BLaER1 (cell line): ENCODE results near the gene TRAF3IP3.

Experiments
- H3K27ac ChIP-seq: shearing (Covaris generic); formaldehyde crosslinking; 2 replicates; pipeline ENCODE4 v1.8.1; 2022
- H3K27me3 ChIP-seq: shearing (Covaris generic); formaldehyde crosslinking; 2 replicates; pipeline ENCODE4 v1.8.1; 2022
- H3K36me3 ChIP-seq: shearing (Covaris generic); formaldehyde crosslinking; 2 replicates; pipeline ENCODE4 v1.8.1; 2022
- H3K4me1 ChIP-seq: shearing (Covaris generic); formaldehyde crosslinking; 2 replicates; pipeline ENCODE4 v1.8.1; 2022
- H3K4me2 ChIP-seq: shearing (Covaris generic); formaldehyde crosslinking; 2 replicates; pipeline ENCODE4 v1.8.1; 2022
- H3K4me3 ChIP-seq: shearing (Covaris generic); formaldehyde crosslinking; 2 replicates; pipeline ENCODE4 v1.8.1; 2022
- H3K9ac ChIP-seq: shearing (Covaris generic); formaldehyde crosslinking; 2 replicates; pipeline ENCODE4 v1.8.1; 2022
- H3K9me3 ChIP-seq: shearing (Covaris generic); formaldehyde crosslinking; 2 replicates; pipeline ENCODE4 v1.8.1; 2022
- H4K20me1 ChIP-seq: shearing (Covaris generic); formaldehyde crosslinking; 2 replicates; pipeline ENCODE4 v1.8.1; 2022
- Cebpa-rat ChIP-seq: shearing (Covaris generic); IDR thresholded peaks from 2 replicates; pipeline ENCODE4 v1.8.1; 2022

TRAF3IP3 gene

GRCh38 chr1:209721323-209721722 lies 34.5 kb upstream of the TRAF3IP3 start:
- Histone ChIP-seq H3K4me3 (no peak overlapping the region), H3K4me2 (no peak overlapping the region), H3K9me3 (no peaks in the 10 kb centered on the region), H3K27ac (no peak overlapping the region), H3K4me1 (no peaks in the 10 kb centered on the region), H3K27me3 (no peaks in the 10 kb centered on the region), H4K20me1 (no peaks in the 10 kb centered on the region), H3K36me3 (no peaks in the 10 kb centered on the region), H3K9ac (no peak overlapping the region)
- no peak for TF ChIP-seq Cebpa-rat

GRCh38 chr1:209723265-209723664 lies 32.6 kb upstream of the TRAF3IP3 start:
- Histone ChIP-seq H3K4me3 (no peak overlapping the region), H3K4me1 (no peaks in the 10 kb centered on the region), H4K20me1 (no peaks in the 10 kb centered on the region), H3K9ac (no peak overlapping the region), H3K27me3 (no peaks in the 10 kb centered on the region), H3K9me3 (no peaks in the 10 kb centered on the region), H3K27ac (no peak overlapping the region), H3K4me2 (no peak overlapping the region), H3K36me3 (no peaks in the 10 kb centered on the region)
- TF ChIP-seq Cebpa-rat, result no peak

- no peak overlapping the region for H3K4me3 ChIP-seq
- H3K27ac ChIP-seq, result no peak overlapping the region
- no peak overlapping the region for H3K4me2 ChIP-seq
- no peak for TF ChIP-seq Cebpa-rat
- H3K9me3 ChIP-seq, result no peaks in the 10 kb centered on the region
- H3K9ac ChIP-seq, result no peak overlapping the region
- no peaks in the 10 kb centered on the region for H3K4me1 ChIP-seq
- H4K20me1 ChIP-seq, result no peaks in the 10 kb centered on the region
- no peaks in the 10 kb centered on the region for H3K36me3 ChIP-seq
- H3K27me3 ChIP-seq, result no peaks in the 10 kb centered on the region
Observed at GRCh38 chr1:209723756-209724693, 31.8 kb upstream of the TRAF3IP3 start.

- H4K20me1 ChIP-seq, result no peaks in the 10 kb centered on the region
- no peaks in the 10 kb centered on the region for H3K9me3 ChIP-seq
- H3K9ac ChIP-seq, result no peak overlapping the region
- no peaks in the 10 kb centered on the region for H3K27me3 ChIP-seq
- H3K4me2 ChIP-seq, result no peak overlapping the region
- no peaks in the 10 kb centered on the region for H3K4me1 ChIP-seq
- no peak for TF ChIP-seq Cebpa-rat
- H3K36me3 ChIP-seq, result no peaks in the 10 kb centered on the region
- H3K27ac ChIP-seq, result no peak overlapping the region
- no peak overlapping the region for H3K4me3 ChIP-seq
Observed at GRCh38 chr1:209727286-209727685, 28.6 kb upstream of the TRAF3IP3 start.

GRCh38 chr1:209727785-209728184 lies 28.1 kb upstream of the TRAF3IP3 start:
- H3K4me1 ChIP-seq, result no peaks in the 10 kb centered on the region
- H3K4me3 ChIP-seq, result no peak overlapping the region
- no peaks in the 10 kb centered on the region for H3K9me3 ChIP-seq
- H3K9ac ChIP-seq, result no peak overlapping the region
- H3K27me3 ChIP-seq, result no peaks in the 10 kb centered on the region
- H4K20me1 ChIP-seq, result no peaks in the 10 kb centered on the region
- H3K36me3 ChIP-seq, result no peaks in the 10 kb centered on the region
- no peak overlapping the region for H3K27ac ChIP-seq
- H3K4me2 ChIP-seq, result no peak overlapping the region
- no peak for TF ChIP-seq Cebpa-rat

- no peak for TF ChIP-seq Cebpa-rat
Observed at GRCh38 chr1:209728466-209728865, 27.4 kb upstream of the TRAF3IP3 start.

GRCh38 chr1:209729436-209729835 lies 26.4 kb upstream of the TRAF3IP3 start:
- no peaks in the 10 kb centered on the region for H4K20me1 ChIP-seq
- H3K4me3 ChIP-seq, result no peak overlapping the region
- H3K4me2 ChIP-seq, result no peak overlapping the region
- H3K4me1 ChIP-seq, result peaks cover 4% of the 10 kb centered on the region; the same call in 1 of the 2 replicates
- no peaks in the 10 kb centered on the region for H3K9me3 ChIP-seq
- H3K36me3 ChIP-seq, result no peaks in the 10 kb centered on the region
- no peak overlapping the region for H3K27ac ChIP-seq
- TF ChIP-seq Cebpa-rat, result no peak
- H3K27me3 ChIP-seq, result no peaks in the 10 kb centered on the region
- no peak overlapping the region for H3K9ac ChIP-seq

More at GRCh38 chr1:209728466-209728865, 27.4 kb upstream of the TRAF3IP3 start:
- H3K36me3 ChIP-seq, result no peaks in the 10 kb centered on the region
- no peak overlapping the region for H3K4me2 ChIP-seq
- H4K20me1 ChIP-seq, result no peaks in the 10 kb centered on the region
- H3K27me3 ChIP-seq, result no peaks in the 10 kb centered on the region
- no peaks in the 10 kb centered on the region for H3K9me3 ChIP-seq
- no peak overlapping the region for H3K9ac ChIP-seq
- H3K4me3 ChIP-seq, result no peak overlapping the region
- H3K4me1 ChIP-seq, result no peaks in the 10 kb centered on the region
- H3K27ac ChIP-seq, result no peak overlapping the region

GRCh38 chr1:209732725-209733124 lies 23.1 kb upstream of the TRAF3IP3 start:
- Histone ChIP-seq H3K27me3 (no peaks in the 10 kb centered on the region), H3K27ac (no peak overlapping the region), H3K9ac (no peak overlapping the region), H3K4me1 (peaks cover 6% of the 10 kb centered on the region; the same call in 1 of the 2 replicates), H3K36me3 (no peaks in the 10 kb centered on the region), H3K4me3 (no peak overlapping the region), H3K4me2 (no peak overlapping the region), H4K20me1 (no peaks in the 10 kb centered on the region), H3K9me3 (no peaks in the 10 kb centered on the region)
- TF ChIP-seq Cebpa-rat, result no peak

GRCh38 chr1:209733409-209734192 lies 22.3 kb upstream of the TRAF3IP3 start:
- no peak overlapping the region for H3K4me2 ChIP-seq
- no peaks in the 10 kb centered on the region for H3K27me3 ChIP-seq
- no peak for TF ChIP-seq Cebpa-rat
- H3K4me1 ChIP-seq, result peaks cover 6% of the 10 kb centered on the region; the same call in 1 of the 2 replicates
- H3K9ac ChIP-seq, result no peak overlapping the region
- H3K36me3 ChIP-seq, result no peaks in the 10 kb centered on the region
- no peak overlapping the region for H3K4me3 ChIP-seq
- H3K27ac ChIP-seq, result no peak overlapping the region
- H3K9me3 ChIP-seq, result no peaks in the 10 kb centered on the region
- H4K20me1 ChIP-seq, result no peaks in the 10 kb centered on the region
